Endometrial microvascular endothelial cells (primary cell): Measurements from ENCODE around the gene MOSPD3. TPM values are rescaled to one million over a fixed set of nuclear protein-coding genes. Genes with fewer than 3 reads are reported as not detected.
"Not testable (repeated sequence)": the region's sequence is repeated elsewhere in the genome, so short reads cannot be mapped to it uniquely, and the experiment has no call there.

Experiments used
- in situ Hi-C: cut with HindIII; loops from 2 replicates; pipeline ENCODE4 v1.10.0; 2017; ENCODE audit warnings: low sequenced_read_pairs, low pct_unique_long_range_greater_than_20kb; ENCODE audit errors: inconsistent ontology term
- total RNA-seq: library from RNA; depleted of rRNA; stranded (reverse); fragments of >200 nt; gene quantifications from one replicate; pipeline ENCODE4 v1.2.3, GENCODE V29; 2015; ENCODE audit errors: inconsistent ontology term

Gene MOSPD3, protein sequence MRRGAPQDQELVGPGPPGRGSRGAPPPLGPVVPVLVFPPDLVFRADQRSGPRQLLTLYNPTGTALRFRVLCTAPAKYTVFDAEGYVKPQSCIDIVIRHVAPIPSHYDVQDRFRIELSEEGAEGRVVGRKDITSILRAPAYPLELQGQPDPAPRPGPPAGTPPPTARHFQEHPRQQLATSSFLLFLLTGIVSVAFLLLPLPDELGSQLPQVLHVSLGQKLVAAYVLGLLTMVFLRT
- total RNA-seq = 17.6 TPM

DNA sequence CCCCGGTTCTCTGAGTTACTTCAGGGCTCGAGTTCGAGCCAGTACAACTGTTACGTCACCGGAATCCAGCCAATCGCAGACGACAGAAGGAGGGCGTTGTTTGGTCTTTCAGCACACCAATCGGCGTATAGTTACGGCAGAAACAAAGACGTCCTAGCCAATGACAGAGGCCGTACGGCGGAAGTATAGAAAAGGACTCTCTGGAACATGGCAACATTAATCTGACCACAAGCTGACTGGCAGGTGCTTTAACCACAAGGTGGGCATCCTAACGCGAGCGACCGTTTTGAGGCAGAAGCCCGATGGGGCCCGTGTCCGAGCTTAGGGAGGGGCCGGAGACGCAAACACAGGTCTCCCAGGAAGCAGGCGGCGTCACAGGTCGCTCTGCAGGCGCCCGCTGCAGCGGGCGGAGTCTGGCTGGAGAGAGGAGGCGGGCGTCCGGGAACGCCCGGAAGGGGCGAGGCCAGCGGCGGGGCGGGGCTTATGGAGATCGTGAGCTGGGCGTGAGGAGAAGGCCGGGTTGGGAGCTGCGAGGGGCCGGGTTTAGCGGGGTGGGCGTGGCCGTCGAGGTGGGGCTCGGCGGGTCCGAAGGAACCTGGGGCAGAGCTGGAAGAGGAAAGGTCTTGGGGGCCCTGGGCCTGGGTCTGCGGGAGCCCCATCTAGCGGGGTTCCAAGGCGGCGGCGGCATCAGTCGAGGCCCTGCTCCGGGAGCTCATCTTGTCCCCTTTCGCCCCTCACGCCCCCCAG, at the start of gene MOSPD3:
MOSPD3 (plus strand) TSS at position 558 of the 747 bp plus-strand sequence. CDS start 252 bp downstream, outside the sequence.
- in situ Hi-C loops = no loop called here

DNA sequence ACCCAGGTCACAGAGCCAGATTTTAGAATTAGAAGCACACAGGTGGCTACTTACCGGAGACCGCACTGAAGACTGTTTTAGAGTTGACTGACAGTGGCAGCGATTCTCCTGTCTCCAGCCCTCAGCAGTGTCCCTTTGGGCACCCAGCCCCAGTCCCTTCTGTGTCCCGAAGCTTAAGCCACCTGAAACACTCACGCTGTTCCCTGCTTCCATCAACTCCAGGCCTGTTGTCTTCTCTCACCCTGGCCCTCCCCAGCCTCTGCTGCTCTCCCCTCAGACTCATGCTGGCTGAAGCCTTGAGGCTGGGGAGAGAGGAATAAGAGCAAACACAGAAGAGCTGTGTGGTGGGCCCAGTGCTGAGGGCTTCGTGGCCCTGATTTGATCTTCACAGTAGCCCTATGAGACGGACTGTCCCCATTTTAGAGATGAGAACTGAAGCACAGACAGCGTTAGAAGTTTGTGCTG, 49.2 kb upstream of the MOSPD3 start:
- in situ Hi-C loops = no loop called here

DNA sequence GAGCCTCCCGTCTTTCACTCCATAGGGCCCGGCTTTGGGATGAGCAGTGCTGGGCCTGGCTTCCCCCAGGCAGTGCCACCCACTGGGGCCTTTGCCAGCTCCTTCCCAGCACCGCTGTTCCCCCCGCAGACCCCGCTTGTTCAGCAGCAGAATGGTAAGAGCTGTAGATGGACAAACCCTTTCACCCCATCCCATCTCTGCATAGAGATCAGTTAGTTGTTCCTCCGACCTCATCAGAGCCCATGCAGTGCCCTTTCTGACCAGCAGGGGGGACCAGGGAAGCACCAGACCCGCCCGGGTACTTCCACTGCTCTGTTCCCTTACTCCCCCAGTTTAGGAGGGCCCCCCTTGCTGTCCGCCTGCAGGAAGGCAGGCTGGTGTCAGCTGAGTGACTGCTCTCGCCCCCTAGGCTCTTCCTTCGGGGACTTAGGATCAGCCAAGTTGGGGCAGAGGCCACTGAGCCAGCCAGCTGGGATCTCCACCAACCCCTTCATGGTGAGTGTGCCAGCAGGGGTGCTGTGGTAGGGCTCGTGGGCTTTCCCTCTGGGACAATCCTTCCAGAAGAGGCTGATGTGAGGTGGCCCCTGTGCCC, 48.4 kb upstream of the MOSPD3 start:
- in situ Hi-C loops = no loop called here

GRCh38 chr7:100564405-100564804, 47.9 kb upstream of the MOSPD3 start:
- in situ Hi-C loops = not testable (repeated sequence)

- in situ Hi-C loops = no loop called here
Observed at GRCh38 chr7:100565133-100565571, 47.2 kb upstream of the MOSPD3 start.

DNA sequence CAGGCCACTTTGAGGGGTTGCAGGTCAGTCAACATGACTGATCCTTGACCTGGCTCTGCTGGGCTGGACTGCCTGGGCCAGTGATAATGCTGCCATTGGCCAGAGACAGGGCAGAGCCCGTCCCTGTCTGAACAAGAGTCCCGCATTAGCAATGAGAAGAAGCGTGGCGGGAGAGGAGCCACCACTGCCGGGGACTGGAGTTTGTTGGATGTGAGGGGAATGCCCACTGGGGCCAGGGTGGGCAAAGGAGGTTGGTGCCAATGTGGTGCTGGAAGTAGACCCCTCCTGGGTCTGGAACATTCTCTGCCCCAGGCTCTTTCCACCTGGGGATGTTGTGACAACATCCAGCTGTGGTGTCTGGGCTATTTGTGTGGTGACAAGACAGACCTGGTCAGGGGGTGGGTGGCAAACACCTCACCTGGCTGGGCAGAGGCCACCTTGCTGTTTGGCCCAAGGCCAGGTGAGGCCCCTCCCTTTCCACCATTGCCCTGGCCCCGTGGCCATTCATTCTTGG, 46.3 kb upstream of the MOSPD3 start:
- in situ Hi-C loops = no loop called here

- in situ Hi-C loops = no loop called here
Observed at GRCh38 chr7:100567031-100567730, 45.2 kb upstream of the MOSPD3 start.

DNA sequence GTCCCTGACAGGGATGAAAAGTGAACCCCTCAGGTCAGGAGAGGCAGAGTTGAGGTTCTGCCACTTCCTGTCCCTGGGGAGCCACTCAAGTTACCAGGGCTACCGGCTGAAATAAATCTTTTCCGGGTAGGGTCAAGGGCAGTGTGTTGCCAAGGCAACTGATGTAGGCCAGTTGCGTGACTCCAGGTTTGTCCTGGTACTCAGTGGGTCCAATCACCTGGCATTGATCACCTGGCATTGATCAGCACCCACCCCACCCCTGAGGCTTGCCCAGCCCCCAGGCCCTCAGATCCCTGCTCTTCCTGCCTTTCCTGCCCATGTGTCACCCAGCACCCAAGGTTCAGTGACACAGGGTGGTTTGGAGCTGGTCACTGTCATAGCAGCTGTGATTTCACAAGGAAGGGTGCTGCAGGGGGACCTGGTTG, 44.6 kb upstream of the MOSPD3 start:
- in situ Hi-C loops = no loop called here

DNA sequence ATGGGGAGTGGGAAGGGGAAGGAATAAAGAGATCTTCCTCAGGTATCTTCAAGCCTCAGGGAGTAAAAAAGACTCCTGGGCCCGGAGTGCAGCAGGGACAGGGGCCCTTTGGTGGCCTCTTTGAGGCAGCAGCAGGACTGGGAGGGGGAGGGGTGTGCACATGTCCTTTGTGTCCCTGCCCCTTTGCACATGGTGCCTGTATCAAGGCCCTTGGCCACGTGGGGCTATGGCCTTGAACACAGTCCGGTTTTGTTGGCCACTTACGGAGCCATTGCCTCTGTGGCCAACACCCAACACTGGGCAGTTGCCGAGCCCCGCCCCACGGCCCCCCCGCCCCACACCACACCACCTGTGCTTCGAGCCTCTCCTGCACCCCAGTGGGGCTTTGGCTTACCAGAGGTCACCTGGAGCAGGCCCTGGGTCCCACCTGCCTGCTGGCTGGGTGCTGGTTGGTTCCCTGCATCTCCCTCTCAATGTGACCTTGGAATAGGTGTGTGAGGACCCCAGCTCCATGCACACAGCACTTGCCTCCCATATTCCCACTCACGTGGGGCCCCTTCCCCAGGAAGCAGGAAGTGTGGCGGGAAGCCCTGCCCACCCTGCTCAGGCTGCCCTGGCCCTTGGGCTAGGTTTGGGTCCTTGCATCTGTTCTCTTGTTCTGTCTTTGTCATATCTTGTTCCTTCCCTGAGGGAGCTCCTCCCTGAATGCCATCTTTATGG, 44.0 kb upstream of the MOSPD3 start:
- in situ Hi-C loops = no loop called here

- in situ Hi-C loops = no loop called here
Observed at GRCh38 chr7:100568896-100569844, 43.2 kb upstream of the MOSPD3 start.

- in situ Hi-C loops = no loop called here
Observed at GRCh38 chr7:100570954-100571828, 41.1 kb upstream of the MOSPD3 start.

- in situ Hi-C loops = no loop called here
Observed at GRCh38 chr7:100571829-100572116, 40.6 kb upstream of the MOSPD3 start.

DNA sequence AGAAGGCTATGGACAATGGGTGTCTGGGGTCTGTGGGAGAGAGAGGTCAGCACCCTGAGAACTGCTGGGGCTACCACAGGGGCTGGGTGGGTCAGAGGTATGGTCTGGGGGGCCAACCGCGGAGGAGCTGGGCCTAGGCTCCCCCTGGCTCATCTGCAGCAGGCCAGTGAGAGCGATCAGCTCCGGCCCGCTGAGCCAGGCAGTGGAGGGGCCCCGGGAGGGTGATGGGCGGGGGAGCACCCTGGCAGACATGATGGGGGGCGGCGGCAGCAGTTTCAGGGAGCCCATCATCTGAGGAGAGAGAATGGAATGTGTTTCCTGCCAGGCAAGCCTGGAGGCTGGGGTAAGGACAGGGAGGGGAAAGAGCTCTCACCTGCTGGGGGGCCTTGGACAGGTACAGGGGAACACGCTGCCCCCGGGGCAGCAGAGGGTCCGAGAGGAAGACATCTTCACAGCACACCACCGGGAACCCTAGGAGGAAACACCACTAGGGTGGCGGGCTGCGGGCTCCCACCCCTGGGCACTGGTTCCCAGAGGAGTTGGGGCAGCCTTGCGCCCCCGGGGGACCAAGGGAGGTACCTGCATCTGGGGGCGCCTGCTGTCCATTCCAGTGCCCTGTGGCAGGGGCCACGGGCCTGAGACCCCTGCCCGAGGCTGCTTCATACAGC, 39.9 kb upstream of the MOSPD3 start:
- in situ Hi-C loops = no loop called here

- in situ Hi-C loops = no loop called here
Observed at GRCh38 chr7:100572949-100573675, 39.2 kb upstream of the MOSPD3 start.

DNA sequence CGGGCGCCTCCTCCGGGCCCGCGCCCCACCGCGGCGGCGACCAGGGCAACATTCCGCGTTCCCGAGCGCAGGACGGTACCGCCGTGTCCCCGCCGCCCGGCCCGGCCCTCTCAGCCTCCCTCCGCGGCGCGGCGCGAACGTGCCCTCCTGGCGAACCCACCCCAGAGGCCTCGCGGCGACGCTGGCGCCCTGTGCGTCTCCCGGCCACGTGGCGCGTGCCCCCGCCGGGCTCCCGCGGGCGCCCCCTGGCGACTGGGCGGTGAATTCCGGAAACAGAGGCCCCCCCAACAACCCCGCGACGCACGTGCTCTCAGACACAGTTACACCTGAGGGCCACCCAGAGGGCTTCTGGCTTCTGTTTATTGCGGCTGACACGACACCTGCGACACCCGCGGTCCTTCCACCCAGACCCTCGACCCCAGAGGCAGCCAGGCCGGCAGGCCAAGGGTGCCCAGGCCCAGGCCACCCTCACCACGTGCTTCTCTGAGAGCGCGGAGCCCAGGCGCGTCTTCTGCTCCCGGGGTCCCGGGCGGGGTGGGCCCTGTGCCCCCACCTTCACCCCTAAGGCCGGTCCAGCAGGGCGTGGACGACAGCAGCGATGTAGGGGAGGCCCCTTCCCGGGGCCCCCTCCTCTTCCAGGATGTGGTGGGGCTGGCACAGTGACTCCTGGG, 38.5 kb upstream of the MOSPD3 start, which contains the start of gene SAP25:
SAP25 (minus strand) TSS at position 210 of the 671 bp plus-strand sequence; CDS start at position 52, 158 bp downstream.
- in situ Hi-C loops = no loop called here
